Right cardiac atrium (tissue), 5 donors: ENCODE results near the gene RAP2A. TPM values are rescaled to one million over a fixed set of nuclear protein-coding genes. Genes with fewer than 3 reads are reported as not detected.

Experiments used
- ATAC-seq, 2 donors: fragments of 200-7000 bp; cut with Tn5 transposase; one replicate each; pipeline versions ENCODE4 v1.8.0 to v1.9.1; 2020; ENCODE audit warnings: moderate library complexity in 2 of 2, mild to moderate bottlenecking in 1 of 2
- DNase-seq, 3 donors: peaks; one replicate each; pipeline ENCODE4 v3.0.0-alpha.2; 2020
- H3K27ac ChIP-seq: one replicate; pipeline ENCODE4 v1.5.1; 2013; ENCODE audit warnings: mild to moderate bottlenecking, low read length, control low read depth, moderate library complexity
- H3K27me3 ChIP-seq: one replicate; pipeline ENCODE4 v1.6.1; 2013; ENCODE audit not compliant: control insufficient read depth, insufficient read depth
- H3K4me1 ChIP-seq: one replicate; pipeline ENCODE4 v1.6.1; 2013; ENCODE audit warnings: low read length; ENCODE audit not compliant: control insufficient read depth, insufficient read depth
- H3K4me3 ChIP-seq: one replicate; pipeline ENCODE4 v1.5.1; 2013; ENCODE audit warnings: low read length, control low read depth
- H3K9me3 ChIP-seq: one replicate; pipeline ENCODE4 v1.6.1; 2013; ENCODE audit warnings: low read length; ENCODE audit not compliant: control insufficient read depth
- WGBS: extraction: QIAGEN DNeasy Blood & Tissue Kit; methylation state at CpG from one replicate; pipeline ENCODE4 v1.1.7; 2013; 5-methylcytosine and 5-hydroxymethylcytosine counted together
- intact Hi-C, 4 donors: fragments of 100-400 bp; cut with DNase I; formaldehyde crosslinking; loops; one replicate each; pipeline versions ENCODE4 v1.11.0 to v1.14.0; 2022 to 2023
- polyA plus RNA-seq: library from polyadenylated mRNA; stranded (reverse); fragments of 200-250 nt; gene quantifications from one replicate; pipeline ENCODE4 v1.2.3, GENCODE V29; 2013
- total RNA-seq, 4 donors: library from RNA; stranded (reverse); fragmentation: NEBNext Ultra II Directional; extraction: Animal tissue kit (Norgen Biotek cat#: 25700); gene quantifications; one replicate each; pipeline ENCODE4 v1.2.1, GENCODE V29; 2021
- donor health status: healthy with polysubstance abuse.
- donor health status: DM: no; HTN: yes; CAD: no.
- donor health status: DM: no; HTN: no; CAD: no.
- donor health status: DM: no; HTN: yes; CAD: no; lungs with severe emphysema.
- donor health status: DM: yes; HTN: yes; CAD: no.

RAP2A gene
- total and polyA plus RNA-seq, 5 donors: 6.4 to 19.6 (median 16.1) TPM

DNA sequence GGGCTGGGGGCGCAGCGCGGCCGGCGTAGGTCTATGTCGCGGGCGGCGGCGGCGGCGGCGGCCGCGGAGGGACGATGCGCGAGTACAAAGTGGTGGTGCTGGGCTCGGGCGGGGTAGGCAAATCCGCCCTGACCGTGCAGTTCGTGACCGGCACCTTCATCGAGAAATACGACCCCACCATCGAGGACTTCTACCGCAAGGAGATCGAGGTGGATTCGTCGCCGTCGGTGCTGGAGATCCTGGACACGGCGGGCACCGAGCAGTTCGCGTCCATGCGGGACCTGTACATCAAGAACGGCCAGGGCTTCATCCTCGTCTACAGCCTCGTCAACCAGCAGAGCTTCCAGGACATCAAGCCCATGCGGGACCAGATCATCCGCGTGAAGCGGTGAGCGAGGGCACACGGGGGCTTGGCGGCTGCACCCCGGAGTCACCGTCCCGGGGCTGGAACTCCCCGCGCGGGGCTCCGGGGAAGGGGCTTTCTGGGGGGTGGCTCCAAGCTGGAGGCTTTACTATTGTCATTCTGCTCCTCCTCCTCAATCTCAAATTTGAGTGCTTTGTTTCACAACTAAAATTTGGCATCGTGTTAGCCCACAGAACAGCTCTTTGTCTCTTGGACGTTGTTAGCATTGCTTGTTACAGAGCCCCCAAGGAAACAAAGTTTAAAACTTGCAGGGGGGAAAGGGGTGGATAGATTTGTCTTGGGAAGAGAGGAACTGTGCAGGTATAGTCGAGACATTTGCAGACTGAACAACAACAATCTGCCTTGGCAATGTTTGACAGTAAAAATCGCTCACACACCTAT lies 630 bp downstream of the RAP2A start:
- Histone ChIP-seq H3K9me3 (no peaks in the 10 kb centered on the region), H3K27me3 (no peaks in the 10 kb centered on the region), H3K4me3 (peak overlapping the region; percentile 99), H3K27ac (peak overlapping the region; percentile 86), H3K4me1 (peaks cover 2% of the 10 kb centered on the region)
- WGBS: under 1% methylated on average over 60 of the region's 60 CpGs
- ATAC-seq (no peak), DNase-seq (peak; percentile 45 to 74 (median 73))
- intact Hi-C loops: no loop called here

DNA sequence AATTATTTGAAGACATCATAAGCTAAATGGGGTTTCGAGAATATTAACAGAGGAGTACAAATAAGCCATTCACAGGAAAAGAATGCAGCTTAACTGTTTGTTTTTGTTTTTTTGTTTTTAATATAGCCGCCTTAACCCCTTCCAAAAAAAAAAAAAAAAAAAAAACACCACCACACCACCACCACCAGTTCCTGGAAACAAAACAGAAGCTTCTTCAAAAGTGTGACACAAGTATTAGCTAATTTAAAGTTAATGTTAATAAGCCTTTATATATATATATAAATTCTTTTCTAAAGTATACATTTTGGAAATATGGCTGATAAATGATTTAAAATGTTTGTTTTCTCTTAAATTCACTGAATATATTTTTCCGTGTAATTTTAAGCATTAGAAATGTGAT lies 1.4 kb downstream of the RAP2A start:
- ATAC-seq (no peak), DNase-seq (no peak)
- intact Hi-C loops: no loop called here
- WGBS: 18% methylated on average over 3 of the region's 3 CpGs
- H3K4me3 ChIP-seq: peak overlapping the region; percentile 99
- H3K4me1 ChIP-seq: peaks cover 2% of the 10 kb centered on the region
- no peaks in the 10 kb centered on the region for H3K9me3 ChIP-seq
- H3K27ac ChIP-seq: no peak overlapping the region
- H3K27me3 ChIP-seq: no peaks in the 10 kb centered on the region

DNA sequence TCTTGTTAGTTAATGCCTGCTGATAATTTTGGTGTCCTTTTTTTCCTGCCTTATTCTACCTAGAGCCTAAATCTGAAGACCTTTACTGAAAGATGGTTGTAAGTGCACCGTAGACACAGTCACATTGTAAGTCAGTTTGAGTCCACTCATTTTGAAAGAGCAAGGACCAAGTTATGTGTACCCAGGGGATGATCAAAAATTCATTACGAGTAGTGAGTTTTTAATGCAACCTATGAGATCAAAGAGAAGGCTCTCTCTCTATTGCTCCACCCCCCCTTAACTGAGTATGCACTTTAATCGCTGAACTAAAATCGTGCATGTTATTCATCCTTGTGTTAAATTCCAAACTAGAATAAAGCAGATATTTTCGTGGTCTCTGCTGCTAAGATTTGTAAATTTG lies 1.8 kb downstream of the RAP2A start:
- peaks cover 2% of the 10 kb centered on the region for H3K4me1 ChIP-seq
- WGBS: 13% methylated on average over 5 of the region's 5 CpGs
- H3K4me3 ChIP-seq: peak overlapping the region; percentile 60
- ATAC-seq (no peak), DNase-seq (no peak)
- H3K27me3 ChIP-seq: no peaks in the 10 kb centered on the region
- intact Hi-C loops: no loop called here
- H3K9me3 ChIP-seq: no peaks in the 10 kb centered on the region
- H3K27ac ChIP-seq: no peak overlapping the region

DNA sequence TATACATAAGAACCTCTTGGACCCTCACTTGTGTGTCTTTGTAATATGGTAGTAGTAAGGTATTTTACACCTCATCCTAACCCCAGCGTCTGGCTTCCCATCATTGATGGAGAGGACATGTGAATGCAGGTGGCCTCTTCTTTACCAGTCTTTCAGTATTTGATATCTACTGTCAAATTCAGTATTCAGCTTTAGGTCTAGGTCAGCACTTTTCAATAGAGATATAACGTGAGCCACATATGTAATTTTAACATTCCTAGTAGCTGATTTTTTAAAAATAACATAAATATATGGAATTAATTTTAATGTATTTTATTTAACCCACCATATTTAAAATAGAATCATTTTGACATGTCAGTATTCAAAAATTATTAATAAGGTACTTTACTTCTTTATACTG lies 2.9 kb downstream of the RAP2A start:
- Histone ChIP-seq H3K4me1 (peaks cover 2% of the 10 kb centered on the region), H3K27me3 (no peaks in the 10 kb centered on the region), H3K4me3 (no peak overlapping the region), H3K27ac (no peak overlapping the region), H3K9me3 (no peaks in the 10 kb centered on the region)
- intact Hi-C loops: no loop called here
- no peak for ATAC-seq
- no peak for DNase-seq
- 79% methylated on average over 2 of the region's 2 CpGs for WGBS

DNA sequence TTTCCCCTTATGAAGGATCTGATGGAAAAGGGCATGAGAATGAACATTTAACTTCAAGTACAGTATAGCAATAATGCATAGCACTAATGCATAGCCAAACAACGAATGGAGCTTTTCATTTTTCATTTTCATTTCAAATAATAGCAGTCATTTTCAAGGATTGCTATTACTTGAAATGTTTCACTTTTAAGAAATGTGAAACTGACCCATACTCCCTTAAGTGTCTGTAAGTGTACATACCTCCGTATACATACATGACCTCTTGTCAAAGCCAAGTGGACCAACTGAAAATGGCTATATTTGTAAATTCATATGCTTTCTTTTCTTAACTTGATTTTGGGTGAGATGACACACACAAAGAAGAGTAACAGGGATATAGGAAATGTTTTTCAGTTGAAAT lies 3.8 kb downstream of the RAP2A start:
- peaks cover 2% of the 10 kb centered on the region for H3K4me1 ChIP-seq
- no peaks in the 10 kb centered on the region for H3K9me3 ChIP-seq
- ATAC-seq: no peak
- H3K4me3 ChIP-seq: no peak overlapping the region
- H3K27me3 ChIP-seq: no peaks in the 10 kb centered on the region
- no peak overlapping the region for H3K27ac ChIP-seq
- DNase-seq: no peak
- intact Hi-C loops: no loop called here
- 65% methylated on average over 2 of the region's 2 CpGs for WGBS

DNA sequence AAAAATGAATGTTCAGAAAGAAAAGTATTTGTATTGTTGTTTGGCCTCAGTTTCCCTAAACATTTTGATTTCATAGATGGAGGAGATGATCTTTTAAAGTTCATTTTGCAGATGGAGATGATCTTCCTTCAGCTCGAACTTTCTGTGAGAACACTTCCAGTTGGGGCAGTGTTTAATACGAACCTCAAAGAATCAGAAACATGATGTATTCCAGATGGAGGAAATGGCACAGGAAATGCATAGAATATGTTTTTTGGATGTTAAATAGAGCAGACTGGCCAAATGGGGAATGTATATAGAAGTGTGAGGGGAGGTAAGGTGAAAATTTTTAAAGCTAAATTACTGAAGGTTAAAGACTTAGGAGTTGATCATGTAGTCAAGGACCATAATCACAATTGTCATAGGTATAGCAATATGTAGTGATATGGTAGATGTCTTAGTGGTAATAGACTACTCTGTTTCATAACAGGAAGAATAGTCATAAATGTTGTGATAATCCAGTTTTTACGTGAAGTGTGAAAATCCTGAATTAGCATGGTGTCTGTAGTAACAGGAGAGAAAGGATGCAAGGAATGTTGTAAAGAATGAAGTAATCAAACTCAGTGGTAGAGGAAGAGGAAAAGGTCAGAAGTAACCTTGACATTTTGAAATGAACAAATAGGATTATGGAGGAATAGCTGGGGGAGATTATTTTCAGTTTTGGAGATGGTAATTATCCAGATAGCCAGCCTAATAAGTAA lies 5.1 kb downstream of the RAP2A start:
- no peak for DNase-seq
- WGBS: 54% methylated on average over 3 of the region's 3 CpGs
- Histone ChIP-seq H3K27me3 (no peaks in the 10 kb centered on the region), H3K27ac (no peak overlapping the region), H3K9me3 (no peaks in the 10 kb centered on the region), H3K4me1 (peaks cover 4% of the 10 kb centered on the region), H3K4me3 (no peak overlapping the region)
- ATAC-seq: no peak
- intact Hi-C loops: no loop called here

DNA sequence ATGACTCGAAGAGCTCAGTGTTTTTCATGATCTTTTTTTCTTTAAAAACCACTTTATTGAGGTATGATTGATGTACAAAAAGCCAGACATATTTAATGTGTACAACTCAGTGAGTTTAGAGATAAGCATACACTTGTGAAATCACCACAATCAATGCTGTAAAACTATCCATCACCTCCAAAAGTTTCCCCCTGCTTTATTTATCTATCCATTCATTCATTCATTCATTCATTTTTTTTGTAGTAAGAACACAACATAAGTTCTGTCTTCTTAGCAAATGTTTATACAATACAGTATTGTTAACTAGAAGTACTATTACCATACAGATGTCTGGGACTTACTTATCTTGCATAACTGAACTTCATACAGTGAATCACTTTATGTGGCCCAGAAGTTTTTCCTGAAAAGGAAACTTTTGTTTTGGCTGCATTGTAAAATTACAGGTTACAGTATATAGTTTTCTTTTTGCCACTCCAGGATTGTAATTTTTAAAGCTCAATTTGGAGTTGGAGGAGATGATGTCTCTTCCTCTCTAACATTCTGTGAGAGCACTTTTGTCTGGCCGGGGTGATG lies 6.7 kb downstream of the RAP2A start:
- peaks cover 4% of the 10 kb centered on the region for H3K4me1 ChIP-seq
- H3K27ac ChIP-seq: no peak overlapping the region

DNA sequence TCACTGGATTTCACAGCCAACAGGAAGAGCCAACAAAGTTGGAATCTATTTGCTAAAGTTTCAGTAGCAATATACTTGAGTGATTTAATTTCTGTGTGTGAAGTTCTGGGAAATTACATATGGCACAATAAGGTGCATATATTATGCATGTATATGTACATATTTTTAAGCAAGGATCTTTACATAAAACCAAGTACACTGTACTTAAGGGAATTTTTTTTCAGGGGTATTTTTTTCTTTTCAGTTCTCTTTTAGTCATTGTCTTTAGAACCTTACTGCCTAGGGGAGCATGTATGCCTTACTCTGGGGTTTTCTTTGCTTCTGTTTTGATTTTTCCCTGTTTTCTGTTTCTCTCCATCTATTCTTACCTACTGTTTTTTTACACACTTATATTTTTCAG lies 7.4 kb downstream of the RAP2A start:
- Histone ChIP-seq H3K4me1 (peaks cover 4% of the 10 kb centered on the region), H3K27me3 (no peaks in the 10 kb centered on the region), H3K27ac (no peak overlapping the region), H3K4me3 (no peak overlapping the region), H3K9me3 (no peaks in the 10 kb centered on the region)
- DNase-seq: no peak
- intact Hi-C loops: no loop called here
- no peak for ATAC-seq

More for the DNA sequence above, 6.7 kb downstream of the RAP2A start:
- ATAC-seq: no peak
- Histone ChIP-seq H3K27me3 (no peaks in the 10 kb centered on the region), H3K9me3 (no peaks in the 10 kb centered on the region), H3K4me3 (no peak overlapping the region)
- no peak for DNase-seq
- intact Hi-C loops: no loop called here
- WGBS: 50% methylated on average over 2 of the region's 2 CpGs

DNA sequence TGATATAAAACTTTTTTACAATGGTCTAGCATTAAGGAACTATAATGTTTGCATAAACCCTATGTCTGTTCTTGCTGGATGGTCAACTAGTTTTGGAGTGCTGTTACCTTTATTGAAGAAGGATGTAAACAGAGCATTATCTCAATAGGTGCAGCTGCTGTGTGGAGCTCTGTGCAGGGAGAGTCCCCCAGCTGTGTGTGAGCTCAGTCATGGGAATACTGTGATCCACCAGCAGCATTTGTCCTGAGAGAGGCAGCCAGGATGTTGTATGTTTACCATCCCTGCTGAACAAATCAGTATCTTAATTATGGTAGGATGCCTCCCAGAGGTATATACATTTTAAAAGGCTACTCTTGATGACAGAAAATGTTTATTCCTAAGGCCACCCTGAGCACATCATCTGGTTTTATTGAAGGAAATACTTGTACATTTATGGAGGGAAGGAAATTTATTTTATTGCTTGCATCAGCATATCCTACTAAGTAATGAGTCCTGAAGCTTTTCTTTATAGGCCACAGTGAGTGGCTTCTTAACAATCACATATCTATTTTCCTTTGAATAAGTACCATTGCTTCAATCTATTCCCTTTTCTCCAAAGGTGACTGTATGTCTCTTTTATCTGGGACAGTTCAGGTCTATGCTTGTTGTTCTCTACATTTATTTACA lies 11.7 kb downstream of the RAP2A start:
- Histone ChIP-seq H3K4me1 (peaks cover 2% of the 10 kb centered on the region), H3K27me3 (no peaks in the 10 kb centered on the region), H3K4me3 (no peak overlapping the region), H3K9me3 (no peaks in the 10 kb centered on the region), H3K27ac (no peak overlapping the region)
- ATAC-seq (no peak), DNase-seq (no peak)
- intact Hi-C loops: no loop called here

DNA sequence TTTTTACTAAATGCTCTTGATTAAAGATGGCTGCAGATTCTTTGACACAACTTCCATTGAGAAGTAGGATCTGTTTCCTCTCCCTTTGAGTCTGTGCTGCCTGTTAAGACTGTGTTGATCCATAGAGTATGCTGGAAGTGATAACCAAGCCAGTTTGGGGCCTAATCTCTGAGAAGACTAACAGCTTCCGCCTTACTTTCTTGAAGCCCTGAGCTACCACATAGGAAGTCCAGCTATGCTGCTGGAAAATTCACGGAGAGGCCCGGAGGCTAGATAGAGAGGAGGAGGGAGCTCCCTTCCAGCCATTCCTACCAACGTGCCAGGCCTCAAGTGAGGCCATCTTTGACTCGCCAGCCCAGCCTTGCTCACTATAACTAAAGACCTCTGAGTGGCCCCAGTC lies 12.5 kb downstream of the RAP2A start:
- Histone ChIP-seq H3K27ac (no peak overlapping the region), H3K4me3 (no peak overlapping the region), H3K9me3 (no peaks in the 10 kb centered on the region), H3K27me3 (no peaks in the 10 kb centered on the region), H3K4me1 (peaks cover 2% of the 10 kb centered on the region)
- ATAC-seq (no peak), DNase-seq (no peak)
- intact Hi-C loops: no loop called here
- 86% methylated on average over 5 of the region's 5 CpGs for WGBS
